Measurements from ENCODE around the gene XYLT2. TPM values are rescaled to one million over a fixed set of nuclear protein-coding genes. Genes with fewer than 3 reads are reported as not detected.

The XYLT2 gene
- total RNA-seq, 2 donors from 2014 or later: 22.8 to 31.3 TPM

- Histone ChIP-seq H3K4me1 (no peaks in the 10 kb centered on the region), H3K27me3 (no peaks in the 10 kb centered on the region), H3K4me3 (no peak overlapping the region), H3K9me3 (no peaks in the 10 kb centered on the region), H3K27ac (no peak overlapping the region), H3K36me3 (replicated peaks in 1 of 2; ENCODE audit: insufficient read depth in 1 of 2, low read depth in 2 of 2) (no peaks in the 10 kb centered on the region)
- TF ChIP-seq POLR2A (IDR thresholded peaks at IDR 0.05) (no peak), CTCF (IDR thresholded peaks at IDR 0.05) (no peak)
- ATAC-seq (no peak), DNase-seq (no peak)
- intact Hi-C loops (cut with DNase I): no loop called here
- WGBS, 2 donors: 64 to 70% methylated on average over 9 to 10 of the region's 10 CpGs
These were observed 27.2 kb upstream of the XYLT2 start for GRCh38 chr17:50318501-50319285.

- no peak overlapping the region for H3K4me3 ChIP-seq
- 74 to 80% methylated on average over 12 of the region's 12 CpGs for WGBS, 2 donors
- TF ChIP-seq POLR2A (IDR thresholded peaks at IDR 0.05): no peak
- no peak for TF ChIP-seq CTCF (IDR thresholded peaks at IDR 0.05)
- ATAC-seq (no peak), DNase-seq (no peak)
- no peak overlapping the region for H3K27ac ChIP-seq
- H3K9me3 ChIP-seq: no peaks in the 10 kb centered on the region
- no peaks in the 10 kb centered on the region for H3K36me3 ChIP-seq (replicated peaks in 1 of 2; ENCODE audit: insufficient read depth in 1 of 2, low read depth in 2 of 2)
- H3K27me3 ChIP-seq: no peaks in the 10 kb centered on the region
- H3K4me1 ChIP-seq: no peaks in the 10 kb centered on the region
- intact Hi-C loops (cut with DNase I): no loop called here
These were observed 26.5 kb upstream of the XYLT2 start for GRCh38 chr17:50319306-50320004.

GRCh38 chr17:50322271-50322670 is 23.7 kb upstream of the XYLT2 start:
- H3K36me3 ChIP-seq (replicated peaks in 1 of 2; ENCODE audit: insufficient read depth in 1 of 2, low read depth in 2 of 2): no peaks in the 10 kb centered on the region
- ATAC-seq: no peak
- WGBS, 2 donors: 70 to 77% methylated on average over 7 of the region's 7 CpGs

GRCh38 chr17:50323060-50323459 is 22.9 kb upstream of the XYLT2 start:
- DNase-seq (no peak), ATAC-seq (no peak)
- no peak for TF ChIP-seq POLR2A (IDR thresholded peaks at IDR 0.05)
- no peak for TF ChIP-seq CTCF (IDR thresholded peaks at IDR 0.05)
- H3K4me1 ChIP-seq: no peaks in the 10 kb centered on the region
- H3K4me3 ChIP-seq: no peak overlapping the region
- no peak overlapping the region for H3K27ac ChIP-seq
- H3K9me3 ChIP-seq: no peaks in the 10 kb centered on the region
- no peaks in the 10 kb centered on the region for H3K36me3 ChIP-seq (replicated peaks in 1 of 2; ENCODE audit: insufficient read depth in 1 of 2, low read depth in 2 of 2)
- 55 to 63% methylated on average over 5 of the region's 5 CpGs for WGBS, 2 donors
- intact Hi-C loops (cut with DNase I): no loop called here
- no peaks in the 10 kb centered on the region for H3K27me3 ChIP-seq

More at GRCh38 chr17:50322271-50322670, 23.7 kb upstream of the XYLT2 start:
- intact Hi-C loops (cut with DNase I): no loop called here
- no peaks in the 10 kb centered on the region for H3K27me3 ChIP-seq
- H3K27ac ChIP-seq: no peak overlapping the region
- no peaks in the 10 kb centered on the region for H3K9me3 ChIP-seq
- no peak overlapping the region for H3K4me3 ChIP-seq
- TF ChIP-seq CTCF (IDR thresholded peaks at IDR 0.05) (no peak), POLR2A (IDR thresholded peaks at IDR 0.05) (no peak)
- DNase-seq: no peak
- no peaks in the 10 kb centered on the region for H3K4me1 ChIP-seq

Data from body of pancreas (tissue), 4 donors.